ENCODE measurements around the gene PLP1.
"Not testable (repeated sequence)": the region's sequence is repeated elsewhere in the genome, so short reads cannot be mapped to it uniquely, and the experiment has no call there.

Gene PLP1

DNA sequence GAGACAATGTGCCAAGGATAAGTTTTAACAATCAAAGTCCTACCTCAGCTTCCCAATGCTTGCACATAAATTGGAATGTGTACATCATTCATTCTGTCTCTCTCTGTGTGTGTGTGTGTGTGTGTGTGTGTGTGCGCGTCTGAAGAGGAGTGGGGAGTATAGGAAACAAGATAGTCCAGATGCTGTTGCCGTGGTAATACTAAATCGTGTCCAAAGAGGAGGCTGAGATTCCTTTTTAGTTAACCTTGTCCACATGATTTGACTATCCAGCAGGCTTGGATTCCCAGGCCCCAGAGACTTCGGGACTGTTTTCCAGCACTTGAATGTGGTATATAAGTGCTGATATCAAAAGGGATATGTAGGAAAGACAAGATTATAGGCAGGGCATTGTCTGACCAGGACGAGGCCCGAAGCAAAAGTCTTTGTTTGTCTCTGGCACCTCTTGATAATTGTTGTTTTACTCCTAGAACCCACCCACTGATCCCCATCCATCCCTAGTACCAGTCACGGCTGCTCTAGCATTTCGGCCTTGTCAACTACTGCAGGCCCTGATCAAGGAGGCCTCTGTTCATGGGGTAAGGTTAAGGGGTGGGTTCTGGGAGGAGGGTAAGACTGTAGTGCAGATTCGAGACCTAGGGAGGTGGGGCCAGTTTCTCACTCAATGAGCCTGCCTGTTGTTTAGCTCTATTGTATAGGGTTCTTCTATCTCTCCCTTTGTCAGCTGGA, 3.9 kb downstream of the PLP1 start:
- no peak for DNase-seq (ENCODE audit: low read depth in 2 of 2)

GRCh38 chrX:103781062-103781402, 4.4 kb downstream of the PLP1 start:
- no peak for DNase-seq (ENCODE audit: low read depth in 2 of 2)

DNA sequence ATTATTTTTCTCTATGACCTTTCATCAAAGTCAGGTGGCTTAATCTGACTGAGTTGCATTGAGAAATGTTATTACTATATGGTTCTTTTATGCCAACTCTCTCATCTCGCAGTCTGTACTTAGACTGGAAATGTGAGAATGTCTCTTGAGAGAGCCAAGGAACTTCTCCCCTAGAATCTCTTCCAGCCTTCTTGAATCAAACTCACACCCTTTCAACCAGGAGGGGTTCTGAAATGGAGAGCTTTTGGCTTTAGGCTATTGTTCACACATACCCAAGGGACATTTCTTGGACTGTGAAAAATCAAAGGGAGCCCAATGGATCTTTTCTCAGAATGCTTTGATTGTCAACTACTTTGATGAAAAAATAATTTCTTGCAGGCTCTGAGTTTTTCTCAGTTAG, 5.1 kb downstream of the PLP1 start:
- DNase-seq (ENCODE audit: low read depth in 2 of 2), result no peak

DNA sequence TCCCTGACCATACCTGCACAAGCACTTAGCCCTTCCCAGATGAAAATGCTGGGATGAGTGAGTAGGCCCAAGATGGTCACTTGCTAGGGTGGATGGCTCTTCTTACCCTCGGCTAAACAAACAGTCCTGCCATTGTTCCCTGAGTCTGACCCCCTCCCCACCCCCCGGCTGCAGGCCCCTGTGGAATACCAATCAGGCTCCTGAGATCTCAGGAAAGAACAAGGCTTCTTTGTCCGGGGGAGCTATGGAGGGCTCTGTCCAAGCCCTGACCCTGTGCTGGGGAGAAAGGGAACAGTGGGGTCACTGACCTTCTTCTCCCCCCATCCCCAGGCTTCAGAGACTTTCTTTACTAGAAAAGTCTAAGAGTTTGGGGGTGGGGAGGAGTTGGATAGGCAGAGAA, 6.0 kb downstream of the PLP1 start:
- DNase-seq (ENCODE audit: low read depth in 2 of 2), result no peak

DNA sequence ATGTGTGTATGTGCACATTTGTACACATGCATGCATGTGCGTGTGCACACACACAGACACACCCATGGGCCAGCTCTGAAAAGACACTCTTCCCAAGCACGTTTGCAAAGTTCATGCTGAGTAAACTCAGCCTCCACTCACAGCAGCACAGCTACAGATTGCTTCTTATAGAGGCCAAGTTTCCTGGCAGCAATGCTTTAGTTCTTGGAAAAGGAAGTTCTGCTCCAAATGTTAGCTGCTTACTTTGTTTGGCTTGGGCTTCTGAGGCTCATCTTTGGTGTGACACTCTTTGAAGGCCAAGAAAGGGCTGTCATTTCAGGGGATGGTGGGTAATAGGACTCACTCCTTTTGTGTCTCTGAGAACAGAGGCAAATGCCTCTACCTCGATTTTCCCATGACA, 6.6 kb downstream of the PLP1 start:
- no peak for DNase-seq (ENCODE audit: low read depth in 2 of 2)

DNA sequence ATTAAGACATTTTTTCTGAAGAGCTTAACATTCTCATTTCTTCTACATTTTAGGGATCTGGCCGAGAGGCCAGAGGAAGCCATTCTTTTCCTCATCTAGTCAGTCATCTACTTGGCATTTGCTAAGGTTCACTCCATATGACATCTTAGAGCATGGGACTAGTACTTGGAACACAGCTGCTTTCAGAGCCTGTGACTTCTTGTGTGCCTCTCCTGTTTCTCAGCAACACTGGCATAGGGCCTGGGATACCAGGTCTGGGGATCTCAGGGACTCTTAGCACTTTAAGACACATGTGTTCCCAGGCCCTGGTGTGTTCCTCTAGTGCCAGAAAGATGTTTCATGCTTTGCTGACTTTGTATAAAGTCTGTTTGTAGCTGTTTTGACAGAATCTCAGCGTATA, 7.3 kb downstream of the PLP1 start:
- DNase-seq (ENCODE audit: low read depth in 2 of 2), result no peak

DNA sequence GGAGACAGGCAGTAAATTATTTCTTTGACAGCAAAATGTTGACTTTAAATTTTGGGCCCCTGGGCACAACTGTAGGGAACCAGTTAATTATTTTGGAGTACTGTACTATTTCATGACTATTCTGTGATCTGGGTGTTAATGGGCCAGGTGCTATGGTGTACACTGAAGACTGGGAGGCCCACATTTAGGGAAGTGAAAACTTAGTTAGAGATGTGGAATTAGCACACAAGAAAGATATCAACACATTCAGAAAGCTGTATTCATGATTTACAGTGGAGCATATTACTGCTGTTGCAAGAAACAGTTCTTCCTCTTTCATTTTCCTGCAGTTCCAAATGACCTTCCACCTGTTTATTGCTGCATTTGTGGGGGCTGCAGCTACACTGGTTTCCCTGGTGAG, 12.4 kb downstream of the PLP1 start:
- no peak for DNase-seq (ENCODE audit: low read depth in 2 of 2)

GRCh38 chrX:103791228-103791627, 14.6 kb downstream of the PLP1 start:
- DNase-seq (ENCODE audit: low read depth in 2 of 2), result no peak

DNA sequence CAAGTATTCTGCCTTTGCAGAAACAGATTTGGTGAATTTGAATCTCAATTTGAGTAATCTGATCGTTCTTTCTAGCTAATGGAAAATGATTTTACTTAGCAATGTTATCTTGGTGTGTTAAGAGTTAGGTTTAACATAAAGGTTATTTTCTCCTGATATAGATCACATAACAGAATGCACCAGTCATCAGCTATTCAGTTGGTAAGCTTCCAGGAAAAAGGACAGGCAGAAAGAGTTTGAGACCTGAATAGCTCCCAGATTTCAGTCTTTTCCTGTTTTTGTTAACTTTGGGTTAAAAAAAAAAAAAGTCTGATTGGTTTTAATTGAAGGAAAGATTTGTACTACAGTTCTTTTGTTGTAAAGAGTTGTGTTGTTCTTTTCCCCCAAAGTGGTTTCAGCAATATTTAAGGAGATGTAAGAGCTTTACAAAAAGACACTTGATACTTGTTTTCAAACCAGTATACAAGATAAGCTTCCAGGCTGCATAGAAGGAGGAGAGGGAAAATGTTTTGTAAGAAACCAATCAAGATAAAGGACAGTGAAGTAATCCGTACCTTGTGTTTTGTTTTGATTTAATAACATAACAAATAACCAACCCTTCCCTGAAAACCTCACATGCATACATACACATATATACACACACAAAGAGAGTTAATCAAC, 15.3 kb downstream of the PLP1 start:
- no peak for DNase-seq (ENCODE audit: low read depth in 2 of 2)

DNA sequence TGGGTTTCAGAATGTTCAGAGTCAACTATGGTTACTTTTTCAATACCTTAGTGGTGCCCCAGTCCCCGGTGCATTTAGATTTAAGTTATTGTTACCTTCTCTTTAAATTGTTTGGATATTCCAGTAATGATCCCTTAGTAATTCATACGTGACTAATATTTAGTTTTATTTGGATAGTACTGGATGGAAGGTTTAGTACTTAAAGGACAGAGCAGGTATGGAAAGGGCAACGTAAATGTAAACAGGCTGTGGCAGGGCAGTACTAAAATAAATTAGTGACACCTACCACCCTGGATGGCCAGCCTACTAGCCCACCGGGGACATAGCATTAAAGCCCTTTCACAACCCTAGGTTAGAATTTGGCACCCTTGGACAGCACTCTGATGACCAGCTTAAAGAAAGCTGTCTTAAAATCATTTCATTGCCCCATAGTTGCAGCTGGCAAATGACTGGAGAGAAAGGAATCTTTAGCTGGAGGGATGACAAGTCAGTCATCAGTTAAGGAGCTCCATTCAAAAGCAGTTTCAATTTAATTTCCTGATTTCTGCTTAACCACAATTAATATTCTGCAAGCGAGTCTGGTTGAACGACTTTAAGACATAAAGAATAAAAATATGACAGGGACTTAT, 16.4 kb downstream of the PLP1 start:
- DNase-seq (ENCODE audit: low read depth in 2 of 2), result no peak

DNA sequence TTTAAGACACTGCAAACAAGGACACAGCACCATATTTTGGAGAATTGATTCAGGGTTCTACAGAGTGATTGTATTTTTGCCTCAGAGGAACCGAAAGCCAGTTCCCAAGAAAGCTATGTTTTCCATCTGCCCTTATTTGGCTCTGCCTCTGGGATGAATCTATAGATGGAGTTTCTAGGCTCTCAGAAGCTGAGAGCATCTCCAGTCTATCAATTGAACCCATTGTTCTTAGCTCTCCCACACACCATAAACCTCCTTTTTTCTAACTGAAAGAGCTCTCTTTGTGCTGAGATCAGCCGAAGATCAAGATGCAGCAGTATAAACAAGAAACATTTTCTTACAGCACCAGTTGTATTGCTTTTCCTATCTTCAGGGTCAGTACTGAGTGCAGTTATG, 16.9 kb downstream of the PLP1 start:
- no peak for DNase-seq (ENCODE audit: low read depth in 2 of 2)

DNA sequence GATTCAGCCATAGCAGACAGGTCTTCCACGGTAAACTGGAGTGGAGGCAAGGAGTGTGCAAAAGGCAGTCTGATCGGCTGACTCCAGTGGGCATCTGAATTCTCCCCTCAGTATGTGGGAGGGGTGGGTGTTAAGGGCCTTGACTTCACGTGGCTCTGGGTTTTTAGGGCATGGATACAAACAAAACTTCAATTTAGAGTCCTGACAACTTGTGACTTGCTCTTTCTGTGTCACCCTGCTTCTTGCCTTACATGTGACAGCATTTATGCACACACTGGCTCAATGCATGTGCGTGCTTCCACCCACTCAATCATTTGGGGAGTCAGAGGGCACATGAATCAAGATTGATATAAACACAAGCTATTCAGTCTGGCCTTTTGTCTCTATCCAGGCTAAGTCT, 17.5 kb downstream of the PLP1 start:
- no peak for DNase-seq (ENCODE audit: low read depth in 2 of 2)

DNA sequence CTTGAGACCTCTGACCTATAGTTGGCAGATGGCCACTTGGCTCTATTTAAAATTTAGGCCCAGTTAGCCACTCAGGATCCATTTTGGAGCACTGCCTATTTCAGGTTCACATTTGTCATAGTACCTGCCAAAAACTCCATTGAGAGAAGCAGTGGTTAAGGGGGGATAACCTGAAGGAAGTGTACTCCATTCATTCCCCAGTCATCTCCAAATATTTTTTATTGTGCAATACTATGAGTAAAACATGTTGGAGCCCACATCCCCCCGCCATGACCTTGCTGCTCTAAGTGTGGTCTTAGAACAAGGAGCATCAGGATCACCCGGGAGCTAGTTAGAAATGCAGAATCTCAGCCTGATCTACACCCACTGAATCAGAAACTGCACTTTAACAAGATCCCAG, 21.1 kb downstream of the PLP1 start:
- no peak for DNase-seq (ENCODE audit: low read depth in 2 of 2)

DNA sequence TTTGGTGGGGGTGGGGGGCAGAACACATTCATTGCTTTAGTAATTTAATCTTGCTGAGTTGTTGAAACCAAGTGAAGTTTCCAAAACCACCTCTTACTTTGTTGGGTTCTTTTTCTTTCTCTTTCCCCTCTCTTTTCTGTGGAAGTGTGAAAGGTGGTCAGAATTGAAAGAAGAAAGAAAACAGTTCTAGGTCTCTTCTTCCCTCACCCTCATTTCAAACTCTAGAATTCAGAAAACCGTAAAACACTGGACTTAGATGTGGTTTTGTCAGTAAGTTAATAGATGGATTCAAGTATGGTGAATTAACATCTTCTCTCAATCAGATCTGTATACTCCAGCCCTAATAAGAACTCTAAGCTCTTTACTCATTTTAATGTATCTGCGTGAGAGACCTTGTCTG, 23.7 kb downstream of the PLP1 start:
- DNase-seq (ENCODE audit: low read depth in 2 of 2), result no peak

DNA sequence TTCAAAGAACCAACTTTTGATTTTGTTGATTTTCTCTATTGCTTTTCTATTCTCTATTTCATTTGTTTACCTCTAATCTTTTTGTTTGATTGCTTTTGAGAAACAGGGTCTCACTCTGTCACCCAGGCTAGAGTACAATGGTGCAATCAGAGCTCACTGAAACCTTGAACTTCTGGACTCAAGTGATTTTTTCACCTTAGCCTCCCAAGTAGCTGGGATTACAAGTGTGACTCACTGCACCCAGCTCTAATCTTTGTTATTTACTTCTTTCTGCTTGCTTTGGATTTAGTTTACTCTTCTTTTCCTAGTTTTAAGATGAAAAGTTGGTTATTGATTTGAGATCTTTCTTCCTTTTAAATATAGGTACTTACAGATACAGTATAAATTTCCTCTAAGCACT, 29.2 kb downstream of the PLP1 start:
- DNase-seq (ENCODE audit: low read depth in 2 of 2), result no peak

- DNase-seq (ENCODE audit: low read depth in 2 of 2), result no peak
These were observed 30.3 kb downstream of the PLP1 start for GRCh38 chrX:103806862-103807474.

- DNase-seq (ENCODE audit: low read depth in 2 of 2), result no peak
These were observed 35.2 kb downstream of the PLP1 start for GRCh38 chrX:103811858-103812257.

GRCh38 chrX:103817101-103817500, 40.5 kb downstream of the PLP1 start:
- not testable (repeated sequence) for DNase-seq (ENCODE audit: low read depth in 2 of 2)

GRCh38 chrX:103817502-103817901, 40.9 kb downstream of the PLP1 start:
- DNase-seq (ENCODE audit: low read depth in 2 of 2), result no peak

DNA sequence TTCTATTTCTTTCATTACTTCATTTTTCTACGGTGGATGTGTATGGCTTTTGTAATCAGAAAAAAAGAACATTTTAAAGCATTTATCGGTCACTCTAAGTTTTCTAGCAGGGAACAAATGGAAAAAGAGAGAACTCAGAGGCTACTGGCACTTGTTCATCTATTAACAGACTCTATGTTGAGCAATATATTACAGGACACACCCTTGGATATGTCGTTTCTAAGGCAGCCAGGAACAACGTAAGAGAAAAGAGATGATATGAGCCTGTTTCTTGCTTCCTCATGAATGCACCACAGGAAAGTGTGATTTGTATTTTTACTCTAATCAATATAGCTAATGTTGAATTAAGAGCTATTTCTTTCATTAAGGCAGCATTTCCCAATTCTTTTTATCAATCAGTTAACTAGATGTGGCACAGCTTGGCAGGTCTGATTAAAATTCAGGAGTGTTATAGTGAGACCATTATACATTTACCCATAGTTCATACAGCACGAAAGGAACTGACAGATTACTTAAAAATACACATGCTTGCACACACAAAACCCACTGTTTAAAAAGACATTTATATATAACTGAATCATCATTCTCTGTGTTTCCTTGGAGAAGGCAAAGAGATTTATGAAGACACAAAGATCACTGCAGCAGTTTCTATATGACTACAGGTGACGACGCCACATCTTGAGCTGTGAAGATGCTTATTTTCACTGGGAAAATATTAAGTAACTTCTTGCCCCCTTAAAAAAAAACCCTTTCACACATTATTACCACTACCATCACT, 42.4 kb downstream of the PLP1 start:
- no peak for DNase-seq (ENCODE audit: low read depth in 2 of 2)

DNA sequence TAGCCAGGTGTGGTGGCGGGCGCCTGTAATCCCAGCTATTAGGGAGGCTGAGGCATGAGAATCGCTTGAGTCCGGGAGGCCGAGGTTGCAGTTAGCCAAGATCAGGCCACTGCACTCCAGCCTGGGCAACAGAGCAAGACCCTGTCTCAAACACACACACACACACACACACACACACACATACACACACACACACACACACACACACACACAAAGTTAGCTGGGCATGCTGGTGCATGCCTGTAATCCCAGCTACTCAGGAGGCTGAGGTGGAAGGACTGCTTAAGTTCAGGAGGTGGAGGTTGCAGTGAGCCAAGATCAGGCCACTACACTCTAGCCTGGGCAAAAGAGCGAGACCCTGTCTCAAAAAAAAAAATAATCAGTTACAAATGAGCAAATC, 44.2 kb downstream of the PLP1 start:
- not testable (repeated sequence) for DNase-seq (ENCODE audit: low read depth in 2 of 2)

GRCh38 chrX:103823591-103823990, 47.0 kb downstream of the PLP1 start:
- no peak for DNase-seq (ENCODE audit: low read depth in 2 of 2)

Data from stimulated activated CD4-positive, alpha-beta T cell treated with anti-CD3 and anti-CD28 coated beads, Interleukin-12 subunit alpha, Interleukin-12 subunit beta, amount 100 ng/mL, for 24 hours (primary cell).